DOHH2 (cell line): ENCODE results near the gene NLGN1.

Experiments
- EZH2phosphoT487 ChIP-seq: fragments of 200-600 bp; sonication (generic); IDR thresholded peaks from 2 replicates; pipeline ENCODE4 v1.6.1; 2017; ENCODE audit warnings: borderline replicate concordance, mild to moderate bottlenecking, antibody characterized with exemption, low read length, moderate library complexity, mixed read lengths
- TF ChIP-seq, protein P1 (sequence below): fragments of 200-600 bp; sonication (generic); IDR thresholded peaks from one replicate; pipeline ENCODE4 v1.5.1; 2014; ENCODE audit warnings: antibody characterized with exemption, mild to moderate bottlenecking, low read depth, low read length; ENCODE audit not compliant: poor library complexity, severe bottlenecking

DNA sequence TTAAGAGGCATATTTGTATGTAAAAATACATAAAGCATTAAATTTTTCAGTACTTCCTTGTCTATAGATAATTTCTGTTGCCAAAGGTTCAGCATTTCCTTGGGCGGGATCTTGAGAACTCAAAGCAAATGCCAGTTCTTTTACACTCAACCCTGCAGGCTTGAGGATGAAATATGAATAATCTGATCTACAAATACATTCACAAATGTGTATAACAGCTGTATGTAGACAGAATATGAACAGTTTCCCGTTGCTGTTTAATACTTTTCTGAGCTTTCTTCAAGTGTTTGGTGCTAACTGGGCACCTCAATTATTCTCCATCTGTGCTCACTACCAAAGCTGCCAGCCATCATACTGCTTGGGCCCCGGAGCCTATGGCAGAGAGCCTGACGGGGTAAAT, 661.3 kb downstream of the NLGN1 start:
- TF ChIP-seq, protein P1, sequence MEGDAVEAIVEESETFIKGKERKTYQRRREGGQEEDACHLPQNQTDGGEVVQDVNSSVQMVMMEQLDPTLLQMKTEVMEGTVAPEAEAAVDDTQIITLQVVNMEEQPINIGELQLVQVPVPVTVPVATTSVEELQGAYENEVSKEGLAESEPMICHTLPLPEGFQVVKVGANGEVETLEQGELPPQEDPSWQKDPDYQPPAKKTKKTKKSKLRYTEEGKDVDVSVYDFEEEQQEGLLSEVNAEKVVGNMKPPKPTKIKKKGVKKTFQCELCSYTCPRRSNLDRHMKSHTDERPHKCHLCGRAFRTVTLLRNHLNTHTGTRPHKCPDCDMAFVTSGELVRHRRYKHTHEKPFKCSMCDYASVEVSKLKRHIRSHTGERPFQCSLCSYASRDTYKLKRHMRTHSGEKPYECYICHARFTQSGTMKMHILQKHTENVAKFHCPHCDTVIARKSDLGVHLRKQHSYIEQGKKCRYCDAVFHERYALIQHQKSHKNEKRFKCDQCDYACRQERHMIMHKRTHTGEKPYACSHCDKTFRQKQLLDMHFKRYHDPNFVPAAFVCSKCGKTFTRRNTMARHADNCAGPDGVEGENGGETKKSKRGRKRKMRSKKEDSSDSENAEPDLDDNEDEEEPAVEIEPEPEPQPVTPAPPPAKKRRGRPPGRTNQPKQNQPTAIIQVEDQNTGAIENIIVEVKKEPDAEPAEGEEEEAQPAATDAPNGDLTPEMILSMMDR, result no peak
- TF ChIP-seq EZH2phosphoT487, result no peak
